GM12864 (cell line): ENCODE measurements around the gene LDLRAD4.

ENCODE experiments used
- DNase-seq: peaks from one replicate; pipeline ENCODE4 v3.0.0-alpha.2; 2011; ENCODE audit warnings: low read depth
- H3K4me3 ChIP-seq: 2 replicates; pipeline ENCODE4 v1.5.1; 2011; ENCODE audit warnings: mild to moderate bottlenecking, low read depth, low read length, control low read depth
- CTCF ChIP-seq: IDR thresholded peaks from 2 replicates; pipeline ENCODE4 v1.5.1; 2011; ENCODE audit warnings: low read depth, mild to moderate bottlenecking, moderate library complexity, low read length, control low read depth, inconsistent platforms; ENCODE audit errors: missing control alignments

Gene LDLRAD4

GRCh38 chr18:13269521-13270011 lies 51.0 kb downstream of the LDLRAD4 start:
- DNase-seq: no peak
- H3K4me3 ChIP-seq: no peak overlapping the region
- no peak for TF ChIP-seq CTCF

DNA sequence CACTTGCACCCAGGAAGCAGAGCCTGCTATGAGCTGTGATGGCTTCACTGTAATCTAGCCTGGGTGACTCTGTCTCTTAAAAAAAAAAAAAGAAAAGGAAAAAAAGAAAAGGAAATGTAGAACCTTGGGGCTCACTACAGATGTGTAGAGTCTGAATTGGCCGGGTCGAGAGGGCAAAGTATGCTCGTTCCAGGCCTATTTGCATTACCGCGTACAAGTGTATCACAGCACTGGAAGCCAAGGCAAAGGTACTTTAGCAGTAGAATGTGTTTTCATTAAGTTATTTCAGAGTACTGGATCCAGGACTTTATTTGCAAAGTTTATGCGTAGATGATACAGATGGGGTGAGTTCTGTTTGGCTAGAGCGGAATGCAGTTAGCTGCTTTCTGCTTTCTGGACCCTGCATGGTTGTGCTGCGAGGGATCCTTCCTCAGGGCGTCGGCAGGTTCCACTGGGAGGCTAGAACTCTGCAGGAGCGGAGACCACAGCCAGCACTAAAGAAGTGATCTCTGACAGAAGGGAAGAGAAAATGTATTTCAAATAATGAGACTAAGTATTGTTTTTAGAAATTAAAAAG lies 51.8 kb downstream of the LDLRAD4 start:
- no peak for TF ChIP-seq CTCF
- H3K4me3 ChIP-seq: no peak overlapping the region
- DNase-seq: no peak

- H3K4me3 ChIP-seq: no peak overlapping the region
- no peak for TF ChIP-seq CTCF
- no peak for DNase-seq
These were observed 52.8 kb downstream of the LDLRAD4 start for GRCh38 chr18:13271302-13271911.

- H3K4me3 ChIP-seq: no peak overlapping the region
- no peak for DNase-seq
These were observed 53.9 kb downstream of the LDLRAD4 start for GRCh38 chr18:13272416-13272815.

GRCh38 chr18:13273800-13274199 lies 55.2 kb downstream of the LDLRAD4 start:
- TF ChIP-seq CTCF: no peak
- DNase-seq: no peak
- H3K4me3 ChIP-seq: no peak overlapping the region

More at GRCh38 chr18:13272416-13272815, 53.9 kb downstream of the LDLRAD4 start:
- TF ChIP-seq CTCF: no peak

DNA sequence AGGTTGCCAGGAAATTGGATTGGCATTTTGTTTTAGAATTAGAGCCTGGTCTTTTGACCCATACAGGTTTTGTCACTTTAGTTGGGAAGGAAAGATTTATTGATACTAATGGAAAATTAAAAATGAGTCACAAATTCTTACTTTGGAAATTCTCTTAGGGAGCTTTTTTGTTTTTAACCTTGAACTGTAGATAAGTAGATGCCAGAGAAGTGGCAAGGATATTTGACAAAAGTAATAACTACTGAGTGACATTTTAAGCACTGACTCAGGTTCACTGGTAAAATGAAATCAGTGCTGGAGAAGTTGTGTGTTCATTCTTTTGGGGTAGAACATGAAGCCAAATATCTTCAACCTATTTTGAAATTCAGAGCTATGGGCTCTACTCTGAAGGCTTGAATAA lies 56.5 kb downstream of the LDLRAD4 start:
- H3K4me3 ChIP-seq: no peak overlapping the region
- DNase-seq: no peak
- no peak for TF ChIP-seq CTCF
